IMR-90 (cell line): ENCODE measurements around the gene CPED1. TPM values are rescaled to one million over a fixed set of nuclear protein-coding genes. Genes with fewer than 3 reads are reported as not detected.

ENCODE experiments used
- ATAC-seq: fragments of 200-7000 bp; cut with Tn5 transposase; 2 replicates; pipeline ENCODE4 v1.9.1; 2020; ENCODE audit warnings: low read depth, mild to moderate bottlenecking, moderate library complexity
- BruUV-seq: library from RNA; stranded (reverse); fragments of 400-500 nt; replicated peaks from 2 replicates; lab custom pipeline; 2021; lab: Mats Ljungman, UMichigan
- CTCF ChIA-PET: fragments of 300-600 bp; formaldehyde crosslinking; extraction: SDS; loops from one replicate; lab custom pipeline; 2021; ENCODE audit warnings: antibody characterized with exemption; lab: Yijun Ruan, JAX
- POLR2A ChIA-PET: fragments of 300-600 bp; sonication (Branson Sonifier 250); formaldehyde crosslinking; loops from one replicate; lab custom pipeline; 2022; ENCODE audit warnings: antibody characterized with exemption; ENCODE audit not compliant: unreplicated experiment; lab: Charles Lee
- DNase-seq: peaks from one replicate; pipeline ENCODE4 v3.0.0; 2013
- H2AFZ ChIP-seq: replicated peaks from 2 replicates; pipeline ENCODE3; 2013; ENCODE audit warnings: low read length, mild to moderate bottlenecking; ENCODE audit not compliant: poor library complexity
- H2AK5ac ChIP-seq: 2 replicates; pipeline ENCODE4 v1.6.1; 2013; ENCODE audit warnings: low read depth, low read length, inconsistent platforms
- H2AK9ac ChIP-seq: replicated peaks from 2 replicates; pipeline ENCODE3; 2013; ENCODE audit warnings: mild to moderate bottlenecking, low read depth, low read length, moderate library complexity; ENCODE audit not compliant: poor library complexity
- H2BK120ac ChIP-seq: 2 replicates; pipeline ENCODE4 v1.6.1; 2013; ENCODE audit warnings: low read depth, low read length, inconsistent platforms
- H2BK15ac ChIP-seq: 3 replicates; pipeline ENCODE4 v1.6.1; 2013; ENCODE audit warnings: low read depth, low read length, inconsistent platforms
- H2BK20ac ChIP-seq: 2 replicates; pipeline ENCODE4 v1.6.1; 2013; ENCODE audit warnings: low read depth, mild to moderate bottlenecking, inconsistent platforms, low read length, moderate library complexity
- H2BK5ac ChIP-seq: 2 replicates; pipeline ENCODE4 v1.6.1; 2013; ENCODE audit warnings: mild to moderate bottlenecking, low read depth, low read length, inconsistent platforms; ENCODE audit not compliant: poor library complexity, severe bottlenecking
- H3K14ac ChIP-seq: replicated peaks from 2 replicates; pipeline ENCODE4 v1.6.1; 2013; ENCODE audit warnings: low read depth, low read length, inconsistent platforms
- H3K18ac ChIP-seq: 2 replicates; pipeline ENCODE4 v1.6.1; 2013; ENCODE audit warnings: low read depth, low read length, control low read depth
- H3K23ac ChIP-seq: 2 replicates; pipeline ENCODE4 v1.6.1; 2013; ENCODE audit warnings: low read depth, low read length, inconsistent platforms
- H3K27ac ChIP-seq: 2 replicates; pipeline ENCODE4 v1.5.1; 2013; ENCODE audit warnings: mild to moderate bottlenecking, control low read depth, low read length; ENCODE audit not compliant: insufficient read depth
- H3K27me3 ChIP-seq: 2 replicates; pipeline ENCODE4 v1.6.1; 2013; ENCODE audit warnings: low read length; ENCODE audit not compliant: control insufficient read depth, insufficient read depth
- H3K36me3 ChIP-seq: 2 replicates; pipeline ENCODE4 v1.6.1; 2013; ENCODE audit warnings: low read length, mixed read lengths; ENCODE audit not compliant: control insufficient read depth, insufficient read depth
- H3K4ac ChIP-seq: 2 replicates; pipeline ENCODE4 v1.6.1; 2013; ENCODE audit warnings: low read depth, low read length, inconsistent platforms
- H3K4me1 ChIP-seq: 2 replicates; pipeline ENCODE4 v1.6.1; 2013; ENCODE audit warnings: low read length, mixed read lengths; ENCODE audit not compliant: control insufficient read depth, insufficient read depth
- H3K4me2 ChIP-seq: 2 replicates; pipeline ENCODE4 v1.6.1; 2013; ENCODE audit warnings: low read depth, mild to moderate bottlenecking, control low read depth, low read length, moderate library complexity
- H3K4me3 ChIP-seq: 2 replicates; pipeline ENCODE4 v1.5.1; 2013; ENCODE audit warnings: low read depth, mild to moderate bottlenecking, control low read depth, low read length, moderate library complexity; ENCODE audit not compliant: insufficient read depth
- H3K56ac ChIP-seq: 2 replicates; pipeline ENCODE4 v1.6.1; 2013; ENCODE audit warnings: low read length, inconsistent platforms; ENCODE audit not compliant: insufficient read depth; ENCODE audit errors: extremely low read depth
- H3K79me1 ChIP-seq, 2 experiments: 2 replicates each; pipeline ENCODE4 v1.6.1; 2013; ENCODE audit warnings: low read length in 2 of 2, inconsistent platforms in 1 of 2, low read depth in 1 of 2
- H3K9ac ChIP-seq: 2 replicates; pipeline ENCODE4 v1.6.1; 2013; ENCODE audit warnings: low read depth, low read length, control low read depth
- H3K9me1 ChIP-seq: 2 replicates; pipeline ENCODE4 v1.6.1; 2013; ENCODE audit warnings: low read length, inconsistent platforms; ENCODE audit not compliant: insufficient read depth
- H3K9me3 ChIP-seq: 2 replicates; pipeline ENCODE4 v1.6.1; 2013; ENCODE audit warnings: low read length; ENCODE audit not compliant: control insufficient read depth, insufficient read depth
- H4K20me1 ChIP-seq: 2 replicates; pipeline ENCODE4 v1.6.1; 2013; ENCODE audit warnings: low read length, inconsistent platforms; ENCODE audit not compliant: insufficient read depth
- H4K5ac ChIP-seq: 2 replicates; pipeline ENCODE4 v1.6.1; 2013; ENCODE audit warnings: mild to moderate bottlenecking, low read depth, low read length, control low read depth
- H4K8ac ChIP-seq, 2 experiments: 2 replicates each; pipeline ENCODE4 v1.6.1; 2013; ENCODE audit warnings: low read depth in 2 of 2, low read length in 2 of 2, control low read depth in 1 of 2, inconsistent platforms in 1 of 2
- H4K91ac ChIP-seq: 2 replicates; pipeline ENCODE4 v1.6.1; 2013; ENCODE audit warnings: low read depth, low read length, inconsistent platforms; ENCODE audit not compliant: insufficient read depth
- FOS ChIP-seq: fragments of 150-350 bp; IDR thresholded peaks from 2 replicates; pipeline ENCODE4 v1.6.1; 2016; ENCODE audit warnings: low read depth, low read length
- RFX5 ChIP-seq: IDR thresholded peaks from 2 replicates; pipeline ENCODE4 v1.8.0; 2012; ENCODE audit warnings: low read depth, mild to moderate bottlenecking, low read length, moderate library complexity
- WGBS, 2 experiments: methylation state at CpG; one replicate each; pipeline versions ENCODE4 v1.1.5 to v1.1.7; 2013; ENCODE audit warnings: missing lambda C conversion rate in 2 of 2; ENCODE audit not compliant: insufficient read length in 1 of 2; ENCODE audit errors: extremely low coverage in 2 of 2; 5-methylcytosine and 5-hydroxymethylcytosine counted together
- dilution Hi-C: fragments of 300-500 bp; cut with HindIII; formaldehyde crosslinking; loops from one replicate; pipeline ENCODE4 v1.14.3; 2018; ENCODE audit warnings: low sequenced_read_pairs; ENCODE audit not compliant: unreplicated experiment
- in situ Hi-C: fragments of 300-500 bp; cut with MboI; formaldehyde crosslinking; loops from 3 replicates; pipeline ENCODE4 v1.14.3; 2019; ENCODE audit warnings: low sequenced_read_pairs, inconsistent platforms, mixed read lengths
- intact Hi-C: fragments of 100-400 bp; cut with micrococcal nuclease; formaldehyde crosslinking; loops from 2 replicates; pipeline ENCODE4 v1.10.0; 2022
- polyA plus RNA-seq, 3 experiments: library from polyadenylated mRNA; depleted of rRNA; stranded (reverse); fragments of >200 nt; gene quantifications; 2 replicates each; pipeline ENCODE4 v1.2.3, GENCODE V29; 2012; ENCODE audit warnings: low replicate concordance in 1 of 3
- total RNA-seq: library from RNA; depleted of rRNA; stranded (reverse); fragments of >200 nt; gene quantifications from 2 replicates; pipeline ENCODE4 v1.2.3, GENCODE V29; 2012
- TF ChIP-seq, protein P1 (sequence below): fragments of 150-350 bp; IDR thresholded peaks from 2 replicates; pipeline ENCODE4 v1.6.1; 2017; ENCODE audit warnings: mild to moderate bottlenecking, antibody characterized with exemption, low read length, low read depth

Gene CPED1
- total and polyA plus RNA-seq, 2 of the 4 experiments (the other 2 are of a cell fraction), result 31.2 to 96.8 TPM

DNA sequence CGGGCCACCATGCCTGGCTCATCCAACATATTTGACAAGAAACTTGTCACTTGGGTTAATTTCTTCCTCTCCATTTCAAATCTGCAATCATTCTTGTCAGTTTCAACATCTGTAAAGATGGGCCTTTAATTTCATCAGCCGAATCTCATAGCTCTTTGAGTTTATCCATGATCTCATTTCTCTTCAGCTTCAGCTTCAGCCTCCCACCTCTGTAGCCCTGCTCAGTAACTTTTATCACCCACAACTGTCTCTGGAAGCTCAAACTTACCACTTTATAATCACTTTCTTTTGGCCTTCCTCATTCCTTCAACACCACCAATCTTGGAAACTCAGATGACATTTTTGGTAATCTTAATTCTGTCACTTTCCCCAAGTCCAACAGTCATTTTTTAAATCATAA, 83.2 kb downstream of the CPED1 start:
- in situ Hi-C loops, result no loop called here
- no peak overlapping the region for H4K8ac ChIP-seq
- H2AK9ac ChIP-seq, result no peak overlapping the region
- no peaks in the 10 kb centered on the region for H3K9me3 ChIP-seq
- 0% methylated on average over 1 of the region's 2 CpGs; no CpG with 5 or more reads in 1 of the 2 experiments for WGBS, 2 experiments
- no peak overlapping the region for H3K23ac ChIP-seq
- no peak overlapping the region for H2BK120ac ChIP-seq
- intact Hi-C loops, result no loop called here
- H3K9me1 ChIP-seq, result peaks cover 3% of the 10 kb centered on the region
- no peak overlapping the region for H4K91ac ChIP-seq
- no peaks in the 10 kb centered on the region for H3K27me3 ChIP-seq
- no peak overlapping the region for H2BK20ac ChIP-seq
- no peak overlapping the region for H2AK5ac ChIP-seq
- H3K9ac ChIP-seq, result no peak overlapping the region
- no peak overlapping the region for H3K4ac ChIP-seq
- H4K20me1 ChIP-seq, result no peaks in the 10 kb centered on the region; the same call in 1 of the 2 replicates
- no peak for DNase-seq
- BruUV-seq, result no TSS peak
- no peak overlapping the region for H3K14ac ChIP-seq
- TF ChIP-seq FOS, result no peak
- TF ChIP-seq, protein P1, sequence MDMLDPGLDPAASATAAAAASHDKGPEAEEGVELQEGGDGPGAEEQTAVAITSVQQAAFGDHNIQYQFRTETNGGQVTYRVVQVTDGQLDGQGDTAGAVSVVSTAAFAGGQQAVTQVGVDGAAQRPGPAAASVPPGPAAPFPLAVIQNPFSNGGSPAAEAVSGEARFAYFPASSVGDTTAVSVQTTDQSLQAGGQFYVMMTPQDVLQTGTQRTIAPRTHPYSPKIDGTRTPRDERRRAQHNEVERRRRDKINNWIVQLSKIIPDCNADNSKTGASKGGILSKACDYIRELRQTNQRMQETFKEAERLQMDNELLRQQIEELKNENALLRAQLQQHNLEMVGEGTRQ, result no peak
- no peak for TF ChIP-seq RFX5
- no peak overlapping the region for H2AFZ ChIP-seq
- dilution Hi-C loops, result no loop called here
- H3K36me3 ChIP-seq, result no peaks in the 10 kb centered on the region
- H4K5ac ChIP-seq, result no peak overlapping the region
- no peak overlapping the region for H3K18ac ChIP-seq
- H2BK15ac ChIP-seq, result no peak overlapping the region
- no peak overlapping the region for H3K4me3 ChIP-seq
- no peak overlapping the region for H3K4me2 ChIP-seq
- peaks cover 22 to 47% of the 10 kb centered on the region in 2 experiments; a peak in 3 of 4 replicates for H3K79me1 ChIP-seq
- H3K27ac ChIP-seq, result no peak overlapping the region
- no peak for ATAC-seq
- H3K4me1 ChIP-seq, result peaks cover 2% of the 10 kb centered on the region; the same call in 1 of the 2 replicates
- CTCF ChIA-PET, result interaction anchor here (0.7 kb wide), 2 partner anchors 11 to 22 kb away, joined by 3 read pairs; no protein-coding TSS in a partner anchor
- POLR2A ChIA-PET, result no interaction called here
- H3K56ac ChIP-seq, result no peak overlapping the region
- H2BK5ac ChIP-seq, result no peak overlapping the region
